NCI-H2227 (cell line): ENCODE results near the gene WASF3.
"Not testable (repeated sequence)": the region's sequence is repeated elsewhere in the genome, so short reads cannot be mapped to it uniquely, and the experiment has no call there.

ENCODE experiments used
- DNase-seq: peaks from one replicate; lab custom pipeline; 2025; ENCODE audit not compliant: unreplicated experiment; lab: John Stamatoyannopoulos, UW

The WASF3 gene

DNA sequence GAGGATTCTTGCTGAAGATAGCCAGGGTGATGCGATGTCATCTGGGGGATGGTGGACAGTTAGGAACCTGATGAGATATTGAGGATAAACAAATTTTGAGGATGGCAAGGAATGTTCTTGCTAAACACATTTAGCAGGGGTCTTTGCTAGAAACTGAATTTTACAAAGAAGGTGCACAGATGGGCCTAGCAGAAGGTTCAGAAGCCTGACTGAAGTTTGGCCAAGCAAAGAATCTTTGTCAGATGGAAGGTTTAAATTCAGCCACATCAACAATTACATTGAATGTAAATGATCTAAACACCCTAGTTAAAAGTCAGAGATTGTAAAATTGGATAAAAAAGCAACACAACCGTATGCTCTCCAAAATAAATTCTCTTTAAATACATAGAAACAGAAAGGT is 68.8 kb downstream of the WASF3 start:
- no peak for DNase-seq

DNA sequence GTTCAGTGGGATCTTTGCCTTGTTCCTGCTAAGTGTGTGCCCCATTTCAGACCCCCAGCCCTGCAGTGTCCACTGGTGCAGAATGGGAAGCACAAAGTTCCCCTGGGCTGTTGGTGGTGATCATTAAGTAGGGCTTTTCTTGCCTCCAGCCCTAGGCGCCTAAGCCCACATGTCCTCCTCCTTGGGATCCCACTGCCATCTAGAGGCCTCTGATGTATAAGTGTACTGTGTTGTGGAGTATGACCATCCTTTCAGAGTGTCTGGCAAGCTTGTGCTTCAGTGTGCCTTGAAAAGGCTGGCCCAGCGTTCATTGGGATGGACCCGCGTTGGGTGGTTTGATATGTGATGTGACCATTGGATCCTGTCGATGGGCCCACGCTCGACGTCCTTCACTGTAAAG is 71.2 kb downstream of the WASF3 start:
- no peak for DNase-seq

DNA sequence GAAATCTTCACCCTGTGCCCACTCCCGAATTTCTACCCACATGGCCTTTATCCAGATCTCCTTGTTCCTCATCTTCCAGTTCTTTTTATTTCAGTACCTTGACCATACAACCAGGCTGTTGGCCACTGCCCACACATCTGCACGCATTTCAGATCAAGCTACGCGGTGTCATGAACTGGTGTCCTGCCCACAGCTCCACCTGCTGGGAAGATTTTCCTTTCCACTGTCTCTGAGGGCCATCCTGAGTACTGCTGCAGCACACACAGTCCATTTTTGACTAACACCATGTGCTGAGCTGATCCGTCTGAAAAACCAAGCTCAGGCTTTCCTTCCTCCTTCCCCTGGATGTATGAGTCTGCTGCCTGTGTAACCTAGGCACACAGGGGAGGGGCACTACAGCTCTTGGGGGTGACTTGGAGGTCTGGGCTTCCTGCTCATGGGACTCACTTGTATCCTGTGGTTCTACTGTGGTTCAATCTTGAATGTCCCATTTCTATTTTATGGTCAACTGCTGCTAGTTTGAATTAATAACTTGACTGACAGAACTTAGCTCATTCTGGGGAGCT is 71.9 kb downstream of the WASF3 start:
- no peak for DNase-seq

DNA sequence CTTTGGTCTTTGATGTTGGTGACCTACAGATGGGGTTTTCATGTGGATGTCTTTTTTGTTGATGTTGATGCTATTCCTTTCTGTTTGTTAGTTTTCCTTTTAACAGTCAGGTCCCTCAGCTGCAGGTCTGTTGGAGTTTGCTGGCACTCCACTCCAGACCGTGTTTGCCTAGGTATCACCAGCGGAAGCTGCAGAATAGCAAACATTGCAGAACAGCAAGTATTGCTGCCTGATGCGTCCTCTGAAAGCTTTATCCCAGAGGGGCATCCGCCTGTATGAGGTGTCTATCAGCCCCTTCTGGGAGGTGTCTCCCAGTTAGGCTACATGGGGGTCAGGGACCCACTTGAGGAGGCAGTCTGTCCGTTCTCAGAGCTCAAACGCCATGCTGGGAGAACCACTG is 78.2 kb downstream of the WASF3 start:
- DNase-seq = not testable (repeated sequence)

DNA sequence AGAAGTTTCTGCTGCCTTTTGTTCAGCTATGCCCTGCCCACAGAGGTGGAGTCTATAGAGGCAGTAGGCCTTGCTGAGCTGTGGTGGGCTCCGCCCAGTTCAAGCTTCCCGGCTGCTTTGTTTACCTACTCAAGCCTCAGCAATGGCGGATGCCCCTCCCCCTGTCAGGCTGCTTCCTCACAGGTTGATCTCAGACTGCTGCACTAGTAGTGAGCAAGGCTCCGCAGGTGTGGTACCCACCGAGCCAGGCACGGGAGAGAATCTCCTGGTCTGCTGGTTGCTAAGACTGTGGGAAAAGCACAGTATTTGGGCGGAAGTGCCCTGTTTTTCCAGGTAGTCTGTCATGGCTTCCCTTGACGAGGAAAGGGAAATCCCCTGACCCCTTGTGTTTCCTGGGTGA is 78.6 kb downstream of the WASF3 start:
- DNase-seq = not testable (repeated sequence)

DNA sequence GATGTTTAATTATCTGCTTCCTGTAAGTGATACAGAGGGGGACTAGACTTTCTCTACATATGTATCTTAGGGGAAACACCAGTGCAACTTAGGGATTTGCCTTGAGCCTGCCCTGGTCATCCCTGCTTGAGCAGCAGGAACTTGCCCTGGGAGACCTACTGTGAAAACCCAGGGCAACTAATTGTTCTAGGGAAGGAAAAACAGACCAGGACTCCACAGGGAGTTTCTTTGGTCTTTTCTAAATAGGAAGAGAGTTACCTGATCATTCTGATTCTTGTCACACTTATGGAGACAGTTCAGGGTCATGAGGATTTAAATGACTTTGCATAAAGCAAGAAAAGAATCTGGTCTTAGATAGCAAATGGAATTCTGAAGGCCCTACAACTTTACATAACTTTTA is 89.1 kb downstream of the WASF3 start:
- no peak for DNase-seq

DNA sequence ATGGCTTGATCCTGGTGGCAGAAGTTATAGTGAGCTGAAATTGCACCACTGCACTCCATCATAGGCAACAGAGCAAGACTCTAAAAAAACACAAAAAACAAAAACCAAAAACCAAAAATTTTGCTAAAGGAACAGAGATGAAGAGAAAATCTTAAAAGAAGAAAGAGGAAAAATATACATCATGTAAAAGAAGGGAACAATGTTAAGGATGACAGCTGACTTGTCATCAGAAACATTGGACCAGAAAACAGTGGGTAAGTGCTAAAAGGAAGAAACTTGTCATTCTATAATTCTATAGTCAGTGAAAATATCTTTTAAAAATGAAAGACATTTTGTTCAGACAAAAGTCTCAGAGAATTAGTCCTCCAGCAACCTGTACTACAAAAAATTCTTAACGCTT is 93.8 kb downstream of the WASF3 start:
- DNase-seq = no peak

DNA sequence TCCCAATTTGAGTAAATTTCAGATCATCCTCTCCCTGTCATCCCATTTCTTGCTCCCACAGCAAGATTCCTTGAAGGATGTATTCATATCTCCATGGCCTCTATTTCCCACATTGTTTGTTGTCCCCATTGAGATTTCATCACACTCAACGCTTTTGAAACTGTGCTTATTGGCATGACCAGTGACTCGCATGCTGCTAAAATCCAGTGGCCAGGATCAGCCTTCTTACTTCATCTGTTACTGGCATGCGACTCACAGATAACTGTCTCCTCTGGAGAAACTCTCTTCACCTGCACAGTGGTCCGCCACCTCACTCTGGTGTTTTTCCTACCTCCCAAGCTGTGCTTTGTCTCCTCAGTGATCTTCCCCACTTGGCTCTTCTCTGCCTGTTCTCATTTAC is 95.8 kb downstream of the WASF3 start:
- no peak for DNase-seq

DNA sequence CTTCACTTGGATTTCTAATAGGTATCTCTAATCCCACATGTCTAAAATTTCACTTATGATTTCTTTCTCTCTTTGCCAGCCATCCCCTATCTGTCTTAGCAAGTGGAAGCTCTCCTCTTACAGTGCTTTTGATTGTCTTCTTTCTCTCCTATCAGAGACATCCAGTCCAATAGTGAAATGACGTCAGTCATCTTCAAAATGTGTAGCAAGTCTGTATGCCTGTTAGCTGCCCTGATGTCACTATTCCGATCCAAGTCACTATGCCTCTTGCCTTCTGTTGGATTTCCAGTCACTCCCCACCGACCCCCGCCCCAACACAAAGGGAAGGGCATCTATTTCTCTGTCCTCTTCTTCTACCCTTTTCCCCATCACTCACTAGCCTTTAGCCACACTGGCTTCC is 96.4 kb downstream of the WASF3 start:
- DNase-seq = no peak

DNA sequence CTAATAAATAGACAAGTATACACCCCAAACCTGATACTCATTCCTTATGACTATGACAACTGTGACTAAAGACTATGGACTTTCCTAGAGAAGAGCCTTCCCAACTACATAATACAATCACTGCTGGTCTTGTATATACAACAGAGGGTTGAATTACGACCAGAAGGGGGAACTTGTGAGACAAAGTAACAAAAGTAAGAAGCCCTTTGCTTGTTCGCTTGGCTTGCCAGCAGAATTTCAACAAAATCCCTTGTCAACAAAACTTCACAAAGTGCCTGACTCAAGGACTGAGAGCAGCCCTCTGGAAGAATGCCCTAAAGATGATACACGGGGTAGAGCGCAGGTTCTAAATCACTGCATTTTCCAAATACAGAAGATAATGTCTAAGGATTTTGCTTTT is 99.4 kb downstream of the WASF3 start:
- no peak for DNase-seq

DNA sequence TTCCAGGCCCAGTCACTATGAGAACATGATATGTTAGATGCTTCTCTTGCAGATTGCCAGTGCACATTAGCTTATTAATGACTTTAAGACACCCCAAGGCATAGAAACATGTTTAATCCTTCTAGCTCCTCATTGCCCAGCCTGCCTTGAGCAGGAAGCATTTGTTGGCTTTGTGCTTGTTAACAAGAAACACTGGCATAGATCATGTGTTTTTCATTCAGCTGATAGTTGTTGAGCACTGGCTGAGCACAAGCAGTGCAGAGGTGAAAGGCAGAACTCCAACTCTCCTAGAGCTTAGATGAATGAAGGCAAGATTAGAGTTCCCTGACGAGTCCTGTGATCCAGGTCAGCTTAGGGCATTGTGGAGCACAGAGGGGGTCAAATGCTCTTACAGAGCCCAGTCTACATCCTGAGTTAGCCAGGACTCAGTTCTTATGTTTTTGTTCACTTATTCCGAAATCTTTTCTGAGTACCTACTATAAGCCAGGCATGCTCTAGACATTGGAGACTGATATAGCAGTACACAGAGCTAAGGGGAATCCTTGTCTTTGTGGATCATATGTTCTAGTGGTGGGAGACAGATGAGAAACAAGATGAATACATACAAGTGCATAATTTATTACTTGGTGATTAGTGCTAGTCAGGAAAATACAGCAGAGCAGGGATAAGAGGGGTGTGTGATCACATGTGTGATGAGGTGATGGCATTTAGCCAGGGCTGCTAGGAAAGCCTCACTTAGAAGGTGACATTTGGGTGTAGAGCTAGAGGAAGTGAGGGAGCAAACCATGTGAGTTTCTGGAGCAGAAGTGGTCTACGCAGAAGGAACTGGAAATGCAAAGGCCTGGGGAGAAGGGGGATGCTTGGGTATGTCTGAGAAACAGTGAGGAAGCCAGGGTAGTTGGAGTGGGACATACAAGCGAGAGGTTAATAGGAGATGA is 101.2 kb downstream of the WASF3 start:
- DNase-seq = no peak

DNA sequence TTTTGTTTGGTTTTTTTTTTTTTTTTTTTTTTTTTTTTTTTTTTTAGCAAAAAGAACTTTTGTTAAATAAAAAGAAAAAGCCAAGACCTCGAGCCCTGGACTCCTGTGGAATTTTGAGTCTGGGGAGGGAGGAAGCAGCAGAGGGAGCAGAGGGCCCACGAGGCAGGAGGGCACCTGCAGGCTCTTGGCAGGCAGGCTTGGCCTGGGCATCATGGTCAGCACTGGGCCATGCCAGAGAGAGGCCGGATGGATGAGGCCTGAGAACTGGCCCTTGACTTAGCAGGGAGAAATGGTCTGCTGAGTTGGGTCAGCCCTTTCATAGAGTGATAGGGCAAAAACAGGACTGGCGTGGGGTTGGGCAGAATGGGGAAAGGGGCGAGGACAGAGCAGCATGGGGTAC is 102.7 kb downstream of the WASF3 start:
- no peak for DNase-seq

DNA sequence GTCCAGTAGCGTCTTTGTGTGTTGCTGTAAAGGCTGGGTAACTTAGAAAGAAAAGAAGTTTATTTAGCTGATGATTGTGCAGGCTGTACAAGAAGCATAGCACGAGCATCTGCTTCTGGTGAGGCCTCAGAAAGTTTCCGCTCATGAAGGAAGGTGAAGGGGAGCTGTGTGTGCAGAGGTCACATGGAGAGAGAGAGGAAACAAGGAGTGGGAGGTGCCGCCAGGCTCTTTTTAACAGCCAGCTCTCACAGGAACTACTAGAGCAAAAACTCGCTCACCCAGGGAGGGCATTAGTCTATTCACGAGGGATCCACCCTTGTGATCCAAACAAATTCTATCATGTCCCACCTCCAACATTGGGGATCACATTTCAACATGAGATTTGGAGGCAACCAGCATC is 103.3 kb downstream of the WASF3 start:
- no peak for DNase-seq

DNA sequence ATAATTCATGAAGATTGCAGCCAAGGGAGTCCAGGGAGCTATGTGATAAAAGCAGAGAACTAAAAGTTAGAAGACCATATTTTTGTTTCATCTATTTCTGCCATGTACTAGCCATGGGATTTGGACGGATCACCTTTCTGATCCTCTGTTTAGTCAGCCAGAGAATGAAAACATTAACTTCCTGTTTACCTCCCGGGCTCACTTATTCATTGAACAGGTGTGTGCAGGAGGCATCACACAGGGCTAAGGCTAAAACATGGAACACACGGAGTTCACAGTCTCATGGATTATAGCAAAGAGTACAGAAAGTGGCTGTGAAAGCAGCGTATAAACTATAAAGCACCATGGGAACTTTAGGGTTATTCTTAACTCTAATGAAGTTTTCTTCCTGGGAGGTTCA is 106.3 kb downstream of the WASF3 start:
- no peak for DNase-seq

DNA sequence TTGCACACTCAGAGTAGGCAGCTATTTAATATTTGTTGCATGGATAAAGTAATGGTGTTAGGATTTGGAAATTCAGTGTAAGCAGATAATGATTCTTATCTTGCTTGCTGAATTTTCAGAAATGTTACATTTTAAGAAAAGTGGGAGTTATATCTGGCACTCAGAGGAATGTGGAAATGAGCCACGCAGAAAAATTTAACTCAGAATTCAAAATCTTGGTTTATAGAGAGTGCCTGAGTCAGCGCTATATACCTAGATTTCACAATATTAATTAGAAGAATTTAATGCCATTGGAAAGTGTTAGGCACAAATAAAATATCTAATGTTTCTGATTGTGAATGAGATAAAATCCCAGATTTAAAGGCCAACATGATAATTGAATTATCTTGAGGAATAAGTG is 106.8 kb downstream of the WASF3 start:
- no peak for DNase-seq

DNA sequence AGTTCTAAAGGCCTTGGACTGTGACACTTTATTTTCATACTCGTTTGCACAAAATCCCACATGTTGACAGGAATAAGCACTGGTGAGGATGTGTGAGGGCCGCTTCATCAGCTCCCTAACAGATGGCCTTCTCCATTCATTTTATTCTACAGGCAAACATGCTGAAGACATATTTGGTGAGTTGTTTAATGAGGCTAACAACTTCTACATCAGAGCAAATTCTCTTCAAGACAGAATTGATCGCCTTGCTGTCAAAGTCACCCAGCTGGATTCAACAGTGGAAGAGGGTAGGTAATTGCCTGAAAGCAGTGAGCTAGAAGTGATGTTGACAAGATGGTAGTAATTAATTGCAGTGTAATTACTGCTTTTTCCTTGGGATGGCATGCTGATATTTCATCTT is 107.4 kb downstream of the WASF3 start:
- no peak for DNase-seq

DNA sequence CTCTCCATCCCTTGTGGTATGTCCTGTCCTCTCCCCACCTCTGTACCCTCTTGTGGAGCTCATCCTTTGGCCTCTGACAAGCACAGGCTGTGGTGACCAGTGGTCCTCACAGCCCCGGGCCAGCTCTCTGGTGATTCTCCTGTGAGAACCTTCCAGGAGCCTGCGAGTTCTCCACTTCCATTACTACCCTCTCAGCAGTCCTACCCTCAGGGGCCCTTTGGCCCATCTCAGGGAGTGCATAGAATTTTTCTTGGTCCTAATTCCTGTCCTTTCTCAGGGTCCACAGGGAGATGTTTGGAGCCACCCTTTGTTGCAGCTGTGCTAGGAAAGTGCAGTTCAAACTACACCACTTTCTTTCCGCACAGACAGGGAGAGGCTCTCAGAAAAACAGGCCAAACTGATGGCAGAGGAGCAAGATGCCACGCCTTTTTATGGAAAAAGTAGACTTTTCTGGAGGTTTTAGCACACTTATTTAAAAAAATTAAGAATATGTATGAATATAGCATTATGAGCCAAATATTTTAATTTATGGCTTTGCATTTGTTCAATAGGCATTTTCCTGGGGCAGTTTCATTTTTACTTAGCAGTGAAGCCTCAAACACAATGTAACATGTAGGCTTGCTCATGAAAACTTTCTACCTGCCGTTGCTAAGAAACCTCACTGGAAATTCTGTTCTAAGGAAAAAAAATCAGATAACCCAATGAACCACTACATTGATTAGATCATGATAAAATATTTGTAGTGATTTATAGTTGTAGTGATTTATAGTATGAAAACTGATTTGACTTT is 111.1 kb downstream of the WASF3 start:
- DNase-seq = no peak

DNA sequence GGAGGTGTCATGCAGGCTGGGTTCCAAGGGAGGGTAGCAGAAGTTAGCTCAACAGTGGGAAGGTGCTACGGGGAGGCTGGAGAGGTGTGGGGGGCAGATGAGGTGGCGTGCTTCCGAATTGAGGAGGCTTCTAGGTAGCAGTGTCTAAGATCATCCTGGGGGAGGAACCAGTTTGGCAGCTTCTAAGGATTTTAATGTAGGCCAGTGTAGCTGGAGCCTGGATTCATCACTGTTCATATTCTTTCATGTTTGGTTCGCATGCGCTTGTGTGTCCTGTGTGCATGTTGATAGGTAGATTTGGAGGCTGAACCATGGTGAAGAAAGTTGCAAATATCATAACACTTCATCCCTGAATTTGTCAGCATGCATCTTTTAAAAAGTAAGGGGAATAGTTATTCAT is 116.4 kb downstream of the WASF3 start:
- DNase-seq = no peak

DNA sequence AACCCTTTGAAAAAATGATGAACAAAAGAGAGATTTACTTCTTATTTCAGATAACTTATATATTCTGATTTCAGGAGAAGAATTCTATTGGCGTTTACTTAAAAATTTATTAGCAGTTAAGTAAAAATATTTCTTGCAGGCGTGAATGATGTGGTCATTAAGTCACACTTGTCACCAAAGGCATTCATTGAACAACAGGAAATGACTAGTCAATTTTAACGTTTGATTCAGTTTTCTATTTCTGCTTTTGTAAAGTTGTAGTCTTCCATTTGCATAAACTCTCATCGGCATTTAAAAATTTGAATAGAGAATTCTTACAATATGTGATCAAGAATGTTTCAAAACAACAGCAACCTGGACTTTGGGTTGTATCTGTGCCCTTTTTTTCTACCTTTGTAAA is 119.7 kb downstream of the WASF3 start:
- DNase-seq = no peak

DNA sequence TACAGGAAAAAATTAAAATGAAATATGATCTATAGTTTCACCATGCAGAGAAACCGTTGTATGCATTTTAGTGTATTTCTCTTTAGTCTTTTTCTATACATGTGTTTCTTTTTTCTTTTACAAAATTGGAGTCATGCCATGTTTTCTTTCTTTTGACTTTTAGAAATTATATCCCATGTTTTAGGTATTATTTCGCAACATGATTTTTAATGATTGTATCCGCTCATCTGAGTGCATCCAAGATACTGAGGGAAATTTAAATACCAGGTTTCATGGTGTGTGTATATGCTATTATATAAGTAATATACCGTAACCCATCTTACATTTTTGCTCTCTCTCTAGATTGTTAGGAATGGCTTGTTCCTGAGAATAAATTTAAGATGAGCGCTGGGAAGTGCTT is 120.8 kb downstream of the WASF3 start:
- DNase-seq = no peak

DNA sequence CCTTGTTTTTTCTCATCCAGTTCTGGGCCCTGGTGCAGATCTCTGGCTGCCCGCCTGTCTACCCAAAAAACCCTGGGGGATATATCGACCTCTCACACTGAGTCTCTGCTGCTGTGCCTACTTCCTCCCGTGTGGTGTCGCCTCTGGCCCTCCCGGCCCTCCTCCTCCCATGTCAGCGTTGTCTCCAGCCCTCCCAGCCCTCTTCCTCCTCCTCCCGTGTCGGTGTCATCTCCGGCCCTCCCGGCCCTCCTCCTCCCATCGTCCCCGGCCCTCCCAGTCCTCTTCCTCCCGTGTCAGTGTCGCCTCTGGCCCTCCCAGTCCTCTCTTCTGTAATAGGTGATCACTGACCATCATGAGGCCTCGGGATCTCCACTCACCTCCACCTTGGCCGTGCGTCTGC is 121.3 kb downstream of the WASF3 start:
- DNase-seq = no peak
